GM12878 (cell line): Measurements from ENCODE around the gene FOXJ1. TPM values are rescaled to one million over a fixed set of nuclear protein-coding genes. Genes with fewer than 3 reads are reported as not detected.

Experiments used
- ATAC-seq: fragments of 200-7000 bp; cut with Tn5 transposase; 3 replicates; pipeline ENCODE4 v1.9.1; 2020; ENCODE audit warnings: mild to moderate bottlenecking, moderate library complexity
- BruUV-seq: library from RNA; stranded (reverse); fragments of 400-500 nt; replicated peaks from 2 replicates; lab custom pipeline; 2021; lab: Mats Ljungman, UMichigan
- CTCF ChIA-PET: fragments of 300-600 bp; sonication (Branson Sonifier 250); formaldehyde crosslinking; extraction: SDS; loops from one replicate; lab custom pipeline; 2021; ENCODE audit warnings: inconsistent platforms; lab: Yijun Ruan, JAX
- POLR2A ChIA-PET: fragments of 350-600 bp; formaldehyde crosslinking; extraction: SDS; loops from one replicate; lab custom pipeline; 2021; ENCODE audit warnings: inconsistent platforms; lab: Charles Lee
- RAD21 ChIA-PET: fragments of 300-600 bp; sonication (Branson Sonifier 250); formaldehyde crosslinking; loops from one replicate; lab custom pipeline; 2023; ENCODE audit warnings: antibody characterized with exemption; ENCODE audit not compliant: unreplicated experiment; lab: Charles Lee
- SMC1A ChIA-PET: fragments of 300-600 bp; sonication (Branson Sonifier 250); formaldehyde crosslinking; loops from one replicate; lab custom pipeline; 2023; ENCODE audit not compliant: unreplicated experiment, uncharacterized antibody; lab: Charles Lee
- DNase-seq: peaks from one replicate; pipeline ENCODE4 v3.0.0-alpha.2; 2011; ENCODE audit warnings: low read depth, low spot score
- FAIRE-seq: peaks from 3 replicates; lab custom pipeline; 2011; peaks lifted over from hg19 to GRCh38; lab: Jason Lieb, UNC
- H2AFZ ChIP-seq: 2 replicates; pipeline ENCODE4 v1.6.0; 2011; ENCODE audit warnings: low read depth, low read length, control low read depth; ENCODE audit not compliant: control insufficient read depth
- H3K27ac ChIP-seq: 2 replicates; pipeline ENCODE4 v1.5.1; 2011; ENCODE audit warnings: control low read depth; ENCODE audit not compliant: control insufficient read depth, insufficient read depth
- H3K27me3 ChIP-seq, 2 experiments: replicated peaks in 1 of 2; 2 replicates each; pipeline versions ENCODE4 v1.6.0 to v1.6.1; 2011; ENCODE audit warnings: low read length in 1 of 2; ENCODE audit not compliant: control insufficient read depth in 2 of 2, insufficient read depth in 2 of 2
- H3K36me3 ChIP-seq, 2 experiments: 2 replicates each; pipeline ENCODE4 v1.5.1; 2011; ENCODE audit warnings: low read length in 1 of 2; ENCODE audit not compliant: control insufficient read depth in 2 of 2, insufficient read depth in 2 of 2
- H3K4me1 ChIP-seq: 2 replicates; pipeline ENCODE4 v1.6.1; 2011; ENCODE audit warnings: mild to moderate bottlenecking, low read length, moderate library complexity, mixed read lengths; ENCODE audit not compliant: control insufficient read depth, insufficient read depth
- H3K4me2 ChIP-seq: 2 replicates; pipeline ENCODE4 v1.6.0; 2011; ENCODE audit warnings: control low read depth; ENCODE audit not compliant: control insufficient read depth, insufficient read depth
- H3K4me3 ChIP-seq: fragments of 200-600 bp; sonication (generic); 2 replicates; pipeline ENCODE4 v1.5.1; 2016
- H3K79me2 ChIP-seq: 2 replicates; pipeline ENCODE4 v1.6.0; 2011; ENCODE audit warnings: low read length; ENCODE audit not compliant: control insufficient read depth, insufficient read depth
- H3K9ac ChIP-seq: 2 replicates; pipeline ENCODE4 v1.8.0; 2011; ENCODE audit warnings: low read length, control low read depth, mixed read lengths; ENCODE audit not compliant: control insufficient read depth, insufficient read depth
- H3K9me3 ChIP-seq: replicated peaks from 3 replicates; pipeline ENCODE4 v1.5.1; 2011; ENCODE audit warnings: mild to moderate bottlenecking, low read length; ENCODE audit not compliant: control insufficient read depth, insufficient read depth
- H4K20me1 ChIP-seq: 2 replicates; pipeline ENCODE4 v1.6.0; 2011; ENCODE audit not compliant: control insufficient read depth, insufficient read depth
- CBX3 ChIP-seq: fragments of 200-600 bp; sonication (generic); IDR thresholded peaks from 2 replicates; pipeline ENCODE4 v1.6.1; 2016; ENCODE audit warnings: low read depth, borderline replicate concordance
- CEBPB ChIP-seq, 2 experiments: fragments of 150-350 bp in 1 of 2; IDR thresholded peaks; 2 replicates each; pipeline ENCODE4 v1.6.1; 2012 to 2014; ENCODE audit warnings: low read depth in 2 of 2, low read length in 2 of 2, borderline replicate concordance in 1 of 2, inconsistent platforms in 1 of 2
- CHD1 ChIP-seq: IDR thresholded peaks from 2 replicates; pipeline ENCODE4 v1.6.1; 2012; ENCODE audit warnings: low read depth, low read length, improper control_type of control experiment
- PML ChIP-seq: IDR thresholded peaks from 2 replicates; pipeline ENCODE4 v1.6.1; 2012; ENCODE audit warnings: low read length, inconsistent platforms
- POU2F2 ChIP-seq: IDR thresholded peaks from 3 replicates; pipeline ENCODE4 v1.6.1; 2011; ENCODE audit warnings: low read depth, mild to moderate bottlenecking, low read length, borderline replicate concordance
- SREBF1 ChIP-seq: IDR thresholded peaks from 2 replicates; pipeline ENCODE4 v1.6.1; 2012; ENCODE audit warnings: mild to moderate bottlenecking, low read length
- STAT3 ChIP-seq: IDR thresholded peaks from 2 replicates; pipeline ENCODE4 v1.6.1; 2011; ENCODE audit warnings: low read depth, low read length, improper control_type of control experiment
- ZNF622 ChIP-seq: fragments of 450-650 bp; IDR thresholded peaks from 2 replicates; pipeline ENCODE4 v1.6.1; 2017; ENCODE audit warnings: mild to moderate bottlenecking, inconsistent platforms
- WGBS: methylation state at CpG from one replicate; pipeline ENCODE4 v1.1.6; 2016; ENCODE audit warnings: low lambda C conversion rate; ENCODE audit not compliant: insufficient replicate concordance, insufficient coverage; ENCODE audit errors: missing lambda C conversion rate; 5-methylcytosine and 5-hydroxymethylcytosine counted together
- in situ Hi-C: fragments of 300-500 bp; cut with MboI; formaldehyde crosslinking; loops from 9 replicates; pipeline ENCODE4 v1.14.3; 2018; ENCODE audit warnings: mixed read lengths
- intact Hi-C: fragments of 100-400 bp; cut with micrococcal nuclease; formaldehyde crosslinking; loops from one replicate; pipeline ENCODE4 v1.14.2; 2022; ENCODE audit not compliant: unreplicated experiment
- polyA plus RNA-seq, 11 experiments: library from polyadenylated mRNA; depleted of rRNA in 4 of 11; unstranded in 6 of 11; stranded (reverse) in 5 of 11; fragments of >200 nt; fragmentation: Nextera tagmentation in 4 of 11; fragmentation: Illumina TruSeq in 1 of 11; extraction: Ambion mirVana in 4 of 11; extraction: Trizol in 1 of 11; gene quantifications; 1 replicate in 1 of 11; 2 replicates in 10 of 11; pipeline versions ENCODE4 v1.2.1 to v1.2.3, GENCODE V29; 2011 to 2016; ENCODE audit warnings: inconsistent platforms in 2 of 11, missing spikeins in 2 of 11, low read depth in 1 of 11
- total RNA-seq, 4 experiments: library from RNA; depleted of rRNA in 3 of 4; stranded (reverse); fragments of >200 nt in 3 of 4; fragmentation: Illumina TruSeq in 1 of 4; extraction: Trizol in 1 of 4; gene quantifications; 2 replicates each; pipeline versions ENCODE4 v1.2.1 to v1.2.3, GENCODE V29; 2013 to 2021
- TF ChIP-seq, protein P1 (sequence below): IDR thresholded peaks from 2 replicates; pipeline ENCODE4 v1.6.1; 2011; ENCODE audit warnings: mild to moderate bottlenecking, low read depth, low read length, moderate library complexity; ENCODE audit not compliant: insufficient replicate concordance
- TF ChIP-seq, protein P2 (sequence below): fragments of 450-650 bp; IDR thresholded peaks from 2 replicates; pipeline ENCODE4 v1.6.1; 2016; ENCODE audit warnings: mild to moderate bottlenecking
- TF ChIP-seq, protein P3 (sequence below): IDR thresholded peaks from 2 replicates; pipeline ENCODE4 v1.6.1; 2012; ENCODE audit warnings: improper control_type of control experiment, low read depth, low read length; ENCODE audit not compliant: insufficient replicate concordance

FOXJ1 gene
- total and polyA plus RNA-seq, 10 of the 15 experiments (the other 5 are each of a cell fraction or from before 2014, with no cell fraction given): not detected

DNA sequence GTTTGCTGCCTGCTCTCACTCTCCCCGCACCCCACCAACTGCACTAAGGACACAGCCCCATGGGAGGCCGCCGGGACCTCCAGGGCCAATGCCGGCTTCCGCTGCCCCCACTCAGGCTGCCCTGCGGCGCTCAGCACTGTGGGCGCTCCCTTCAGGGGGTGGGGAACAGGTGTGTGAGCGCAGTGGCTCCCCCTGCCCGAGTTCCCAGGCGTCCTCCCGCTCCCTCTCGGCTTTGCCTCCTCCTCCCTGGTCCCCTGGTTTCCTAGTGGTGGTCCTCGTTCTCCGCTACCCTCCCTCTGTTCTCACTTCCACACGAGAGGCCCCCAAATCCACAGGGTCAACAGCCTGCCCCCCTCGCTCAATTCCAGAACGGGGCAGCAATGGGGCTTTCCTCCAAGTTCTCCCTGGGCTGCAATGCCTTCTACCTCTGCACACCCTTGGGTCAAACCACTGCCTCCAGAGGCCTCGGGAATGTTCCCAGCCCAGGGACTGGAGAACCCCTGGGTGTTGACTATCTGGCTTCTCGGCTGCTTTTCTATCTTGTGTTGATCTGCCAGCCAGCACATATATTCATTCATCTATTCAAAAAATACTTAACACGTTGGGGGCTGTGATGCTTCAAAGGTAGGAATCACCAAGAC lies 9.9 kb downstream of the FOXJ1 start (continued):
- TF ChIP-seq, protein P1, sequence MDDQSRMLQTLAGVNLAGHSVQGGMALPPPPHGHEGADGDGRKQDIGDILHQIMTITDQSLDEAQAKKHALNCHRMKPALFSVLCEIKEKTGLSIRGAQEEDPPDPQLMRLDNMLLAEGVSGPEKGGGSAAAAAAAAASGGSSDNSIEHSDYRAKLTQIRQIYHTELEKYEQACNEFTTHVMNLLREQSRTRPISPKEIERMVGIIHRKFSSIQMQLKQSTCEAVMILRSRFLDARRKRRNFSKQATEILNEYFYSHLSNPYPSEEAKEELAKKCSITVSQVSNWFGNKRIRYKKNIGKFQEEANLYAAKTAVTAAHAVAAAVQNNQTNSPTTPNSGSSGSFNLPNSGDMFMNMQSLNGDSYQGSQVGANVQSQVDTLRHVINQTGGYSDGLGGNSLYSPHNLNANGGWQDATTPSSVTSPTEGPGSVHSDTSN: no peak
- TF ChIP-seq SREBF1: no peak
- TF ChIP-seq, protein P2, sequence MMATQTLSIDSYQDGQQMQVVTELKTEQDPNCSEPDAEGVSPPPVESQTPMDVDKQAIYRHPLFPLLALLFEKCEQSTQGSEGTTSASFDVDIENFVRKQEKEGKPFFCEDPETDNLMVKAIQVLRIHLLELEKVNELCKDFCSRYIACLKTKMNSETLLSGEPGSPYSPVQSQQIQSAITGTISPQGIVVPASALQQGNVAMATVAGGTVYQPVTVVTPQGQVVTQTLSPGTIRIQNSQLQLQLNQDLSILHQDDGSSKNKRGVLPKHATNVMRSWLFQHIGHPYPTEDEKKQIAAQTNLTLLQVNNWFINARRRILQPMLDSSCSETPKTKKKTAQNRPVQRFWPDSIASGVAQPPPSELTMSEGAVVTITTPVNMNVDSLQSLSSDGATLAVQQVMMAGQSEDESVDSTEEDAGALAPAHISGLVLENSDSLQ: no peak

DNA sequence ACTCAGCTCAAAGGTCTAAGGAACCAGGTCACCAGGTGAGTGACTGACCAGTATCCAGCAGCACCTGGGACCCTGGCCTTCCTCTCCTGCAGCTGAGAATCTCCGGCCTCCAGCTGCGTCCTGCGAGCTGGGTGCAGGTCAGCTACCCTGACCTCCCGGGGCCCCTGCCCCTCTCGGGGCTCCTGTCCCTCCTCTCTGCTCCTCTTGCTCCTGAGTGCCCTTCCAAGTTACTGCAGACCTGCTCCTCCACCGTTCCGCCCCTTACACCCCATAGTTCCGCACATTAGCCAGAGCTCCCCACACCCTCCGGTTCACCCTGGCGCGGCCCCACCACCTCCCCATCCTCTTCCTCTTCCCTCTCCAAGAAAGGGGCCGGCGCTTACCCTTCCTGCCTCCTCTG lies 10.6 kb downstream of the FOXJ1 start:
- FAIRE-seq (no peak), DNase-seq (no peak), ATAC-seq (no peak)
- BruUV-seq: no TSS peak
- Histone ChIP-seq H3K4me1 (peaks cover 5% of the 10 kb centered on the region), H3K9ac (no peak overlapping the region), H3K27me3 (no peaks in the 10 kb centered on the region), H2AFZ (no peak overlapping the region), H3K36me3 (no peaks in the 10 kb centered on the region), H3K79me2 (no peaks in the 10 kb centered on the region), H3K4me3 (no peak overlapping the region), H4K20me1 (no peaks in the 10 kb centered on the region), H3K9me3 (no peaks in the 10 kb centered on the region), H3K27ac (no peak overlapping the region), H3K4me2 (no peak overlapping the region)
- intact Hi-C loops: no loop called here
- SMC1A ChIA-PET: interaction anchor here (0.6 to 1.8 kb wide), 3 partner anchors 50 to 500 kb away, joined by 3 to 6 read pairs (median 3); no protein-coding TSS in a partner anchor
- in situ Hi-C loops: no loop called here
- WGBS: 43% methylated on average over 11 of the region's 13 CpGs
- TF ChIP-seq, protein P3, sequence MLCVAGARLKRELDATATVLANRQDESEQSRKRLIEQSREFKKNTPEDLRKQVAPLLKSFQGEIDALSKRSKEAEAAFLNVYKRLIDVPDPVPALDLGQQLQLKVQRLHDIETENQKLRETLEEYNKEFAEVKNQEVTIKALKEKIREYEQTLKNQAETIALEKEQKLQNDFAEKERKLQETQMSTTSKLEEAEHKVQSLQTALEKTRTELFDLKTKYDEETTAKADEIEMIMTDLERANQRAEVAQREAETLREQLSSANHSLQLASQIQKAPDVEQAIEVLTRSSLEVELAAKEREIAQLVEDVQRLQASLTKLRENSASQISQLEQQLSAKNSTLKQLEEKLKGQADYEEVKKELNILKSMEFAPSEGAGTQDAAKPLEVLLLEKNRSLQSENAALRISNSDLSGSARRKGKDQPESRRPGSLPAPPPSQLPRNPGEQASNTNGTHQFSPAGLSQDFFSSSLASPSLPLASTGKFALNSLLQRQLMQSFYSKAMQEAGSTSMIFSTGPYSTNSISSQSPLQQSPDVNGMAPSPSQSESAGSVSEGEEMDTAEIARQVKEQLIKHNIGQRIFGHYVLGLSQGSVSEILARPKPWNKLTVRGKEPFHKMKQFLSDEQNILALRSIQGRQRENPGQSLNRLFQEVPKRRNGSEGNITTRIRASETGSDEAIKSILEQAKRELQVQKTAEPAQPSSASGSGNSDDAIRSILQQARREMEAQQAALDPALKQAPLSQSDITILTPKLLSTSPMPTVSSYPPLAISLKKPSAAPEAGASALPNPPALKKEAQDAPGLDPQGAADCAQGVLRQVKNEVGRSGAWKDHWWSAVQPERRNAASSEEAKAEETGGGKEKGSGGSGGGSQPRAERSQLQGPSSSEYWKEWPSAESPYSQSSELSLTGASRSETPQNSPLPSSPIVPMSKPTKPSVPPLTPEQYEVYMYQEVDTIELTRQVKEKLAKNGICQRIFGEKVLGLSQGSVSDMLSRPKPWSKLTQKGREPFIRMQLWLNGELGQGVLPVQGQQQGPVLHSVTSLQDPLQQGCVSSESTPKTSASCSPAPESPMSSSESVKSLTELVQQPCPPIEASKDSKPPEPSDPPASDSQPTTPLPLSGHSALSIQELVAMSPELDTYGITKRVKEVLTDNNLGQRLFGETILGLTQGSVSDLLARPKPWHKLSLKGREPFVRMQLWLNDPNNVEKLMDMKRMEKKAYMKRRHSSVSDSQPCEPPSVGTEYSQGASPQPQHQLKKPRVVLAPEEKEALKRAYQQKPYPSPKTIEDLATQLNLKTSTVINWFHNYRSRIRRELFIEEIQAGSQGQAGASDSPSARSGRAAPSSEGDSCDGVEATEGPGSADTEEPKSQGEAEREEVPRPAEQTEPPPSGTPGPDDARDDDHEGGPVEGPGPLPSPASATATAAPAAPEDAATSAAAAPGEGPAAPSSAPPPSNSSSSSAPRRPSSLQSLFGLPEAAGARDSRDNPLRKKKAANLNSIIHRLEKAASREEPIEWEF: no peak
- TF ChIP-seq PML: no peak
- no peak for TF ChIP-seq CBX3
- TF ChIP-seq CHD1: no peak
- no peak for TF ChIP-seq CEBPB (IDR thresholded peaks at IDR 0.05; ENCODE audit: borderline replicate concordance in 1 of 2, low read depth in 2 of 2, low read length in 2 of 2)
- TF ChIP-seq ZNF622: no peak
- no peak for TF ChIP-seq POU2F2
- no peak for TF ChIP-seq STAT3
- RAD21 ChIA-PET: interaction anchor here (1.1 to 1.8 kb wide), 2 partner anchors 143 to 149 kb away, joined by 3 to 5 read pairs; no protein-coding TSS in a partner anchor
- POLR2A ChIA-PET: no interaction called here
- CTCF ChIA-PET: interaction anchor here (1.0 to 1.7 kb wide), 3 partner anchors 50 to 149 kb away, joined by 3 to 6 read pairs (median 5); no protein-coding TSS in a partner anchor
